Calu3 (cell line): Measurements from ENCODE around the gene HPSE2. TPM values are rescaled to one million over a fixed set of nuclear protein-coding genes. Genes with fewer than 3 reads are reported as not detected.

Source experiments
- BruUV-seq: library from RNA; stranded (reverse); fragments of 400-500 nt; replicated peaks from 2 replicates; lab custom pipeline; 2021; lab: Mats Ljungman, UMichigan
- CTCF ChIA-PET: fragments of 300-600 bp; sonication (Branson Sonifier 250); formaldehyde crosslinking; loops from one replicate; lab custom pipeline; 2022; ENCODE audit warnings: antibody characterized with exemption; lab: Charles Lee
- DNase-seq: peaks from one replicate; pipeline ENCODE4 v3.0.0; 2022
- H3K27ac Mint-ChIP-seq: one replicate; pipeline ENCODE4 v1.8.0; 2022; ENCODE audit warnings: mixed read lengths; ENCODE audit not compliant: unreplicated experiment
- H3K27me3 Mint-ChIP-seq: one replicate; pipeline ENCODE4 v1.8.0; 2022; ENCODE audit warnings: mixed read lengths; ENCODE audit not compliant: unreplicated experiment
- H3K36me3 Mint-ChIP-seq: one replicate; pipeline ENCODE4 v1.8.0; 2022; ENCODE audit warnings: mild to moderate bottlenecking, moderate library complexity, mixed read lengths; ENCODE audit not compliant: insufficient read depth, unreplicated experiment
- H3K4me1 Mint-ChIP-seq: one replicate; pipeline ENCODE4 v1.8.0; 2022; ENCODE audit warnings: mild to moderate bottlenecking, low read depth, mixed read lengths; ENCODE audit not compliant: unreplicated experiment
- H3K4me3 Mint-ChIP-seq: one replicate; pipeline ENCODE4 v1.8.0; 2022; ENCODE audit warnings: mild to moderate bottlenecking, low read depth, moderate library complexity, mixed read lengths; ENCODE audit not compliant: unreplicated experiment
- H3K9me3 Mint-ChIP-seq: one replicate; pipeline ENCODE4 v1.8.0; 2022; ENCODE audit warnings: low read depth, mixed read lengths; ENCODE audit not compliant: unreplicated experiment
- intact Hi-C: fragments of 100-400 bp; cut with micrococcal nuclease; formaldehyde crosslinking; loops from one replicate; pipeline ENCODE4 v1.10.0; 2022; ENCODE audit not compliant: unreplicated experiment
- total RNA-seq: library from RNA; stranded (reverse); gene quantifications from 2 replicates; pipeline ENCODE4 v1.2.3, GENCODE V29; 2022
- TF ChIP-seq, protein P1 (sequence below): fragments of 200-600 bp; IDR thresholded peaks from one replicate; pipeline ENCODE4 v1.8.0; 2022; ENCODE audit warnings: antibody characterized with exemption; ENCODE audit not compliant: unreplicated experiment

Gene HPSE2
- total RNA-seq, 1 experiment from 2014 or later: not detected

DNA sequence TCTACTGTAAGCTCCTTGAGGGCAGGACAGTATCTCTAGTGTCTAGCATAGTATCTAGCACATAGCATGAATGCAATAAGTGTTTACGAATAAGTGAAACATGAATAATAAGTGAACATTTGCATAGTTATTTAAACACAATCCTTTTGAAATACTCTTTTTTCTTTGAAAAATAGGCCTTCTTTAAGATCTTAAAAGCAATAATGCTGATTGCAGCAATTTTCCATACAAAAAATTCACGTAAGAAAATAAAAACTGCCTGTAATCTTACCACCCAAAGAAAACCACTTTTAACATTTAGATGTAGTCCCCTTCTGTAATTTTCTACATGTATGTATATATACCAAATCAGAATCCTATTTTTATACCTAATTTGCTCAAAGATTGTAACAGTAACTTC, 626.4 kb downstream of the HPSE2 start:
- H3K9me3 Mint-ChIP-seq: no peaks in the 10 kb centered on the region
- no peak for DNase-seq
- no peaks in the 10 kb centered on the region for H3K4me1 Mint-ChIP-seq
- intact Hi-C loops: no loop called here
- H3K4me3 Mint-ChIP-seq: no peak overlapping the region
- no peaks in the 10 kb centered on the region for H3K36me3 Mint-ChIP-seq
- H3K27me3 Mint-ChIP-seq: peaks cover 56% of the 10 kb centered on the region
- TF ChIP-seq, protein P1, sequence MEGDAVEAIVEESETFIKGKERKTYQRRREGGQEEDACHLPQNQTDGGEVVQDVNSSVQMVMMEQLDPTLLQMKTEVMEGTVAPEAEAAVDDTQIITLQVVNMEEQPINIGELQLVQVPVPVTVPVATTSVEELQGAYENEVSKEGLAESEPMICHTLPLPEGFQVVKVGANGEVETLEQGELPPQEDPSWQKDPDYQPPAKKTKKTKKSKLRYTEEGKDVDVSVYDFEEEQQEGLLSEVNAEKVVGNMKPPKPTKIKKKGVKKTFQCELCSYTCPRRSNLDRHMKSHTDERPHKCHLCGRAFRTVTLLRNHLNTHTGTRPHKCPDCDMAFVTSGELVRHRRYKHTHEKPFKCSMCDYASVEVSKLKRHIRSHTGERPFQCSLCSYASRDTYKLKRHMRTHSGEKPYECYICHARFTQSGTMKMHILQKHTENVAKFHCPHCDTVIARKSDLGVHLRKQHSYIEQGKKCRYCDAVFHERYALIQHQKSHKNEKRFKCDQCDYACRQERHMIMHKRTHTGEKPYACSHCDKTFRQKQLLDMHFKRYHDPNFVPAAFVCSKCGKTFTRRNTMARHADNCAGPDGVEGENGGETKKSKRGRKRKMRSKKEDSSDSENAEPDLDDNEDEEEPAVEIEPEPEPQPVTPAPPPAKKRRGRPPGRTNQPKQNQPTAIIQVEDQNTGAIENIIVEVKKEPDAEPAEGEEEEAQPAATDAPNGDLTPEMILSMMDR: no peak
- H3K27ac Mint-ChIP-seq: no peak overlapping the region
- CTCF ChIA-PET: no interaction called here
- no TSS peak for BruUV-seq

GRCh38 chr10:98608411-98608810, 627.2 kb downstream of the HPSE2 start:
- no TSS peak for BruUV-seq
- no peak for DNase-seq
- TF ChIP-seq, protein P1: no peak
- CTCF ChIA-PET: no interaction called here
- peaks cover 59% of the 10 kb centered on the region for H3K27me3 Mint-ChIP-seq
- intact Hi-C loops: no loop called here
- no peaks in the 10 kb centered on the region for H3K9me3 Mint-ChIP-seq
- no peak overlapping the region for H3K4me3 Mint-ChIP-seq
- H3K36me3 Mint-ChIP-seq: no peaks in the 10 kb centered on the region
- no peak overlapping the region for H3K27ac Mint-ChIP-seq
- H3K4me1 Mint-ChIP-seq: no peaks in the 10 kb centered on the region

DNA sequence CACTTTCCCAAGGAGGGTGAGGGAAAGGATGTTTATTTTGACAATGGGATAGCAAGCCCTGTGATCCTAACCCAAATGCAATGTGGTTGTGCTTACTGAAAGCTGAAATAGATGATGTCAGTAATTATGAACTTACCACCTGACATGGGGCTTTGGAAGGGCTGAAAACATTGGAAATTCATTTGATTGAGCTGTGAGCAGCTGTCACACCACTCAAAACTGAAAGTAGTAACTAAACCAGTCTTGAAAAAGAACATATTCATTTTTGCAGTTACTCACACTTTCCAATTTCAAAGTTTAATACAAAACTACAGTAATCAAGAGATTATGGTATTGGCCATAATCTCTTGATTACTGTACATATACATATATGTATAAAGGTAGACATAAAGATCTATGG, 633.4 kb downstream of the HPSE2 start:
- no peak for DNase-seq
- CTCF ChIA-PET: no interaction called here
- Mint-ChIP-seq H3K4me1 (no peaks in the 10 kb centered on the region), H3K9me3 (no peaks in the 10 kb centered on the region), H3K4me3 (no peak overlapping the region), H3K27ac (no peak overlapping the region), H3K27me3 (peaks cover 45% of the 10 kb centered on the region), H3K36me3 (no peaks in the 10 kb centered on the region)
- intact Hi-C loops: no loop called here
- BruUV-seq: no TSS peak
- TF ChIP-seq, protein P1: no peak

DNA sequence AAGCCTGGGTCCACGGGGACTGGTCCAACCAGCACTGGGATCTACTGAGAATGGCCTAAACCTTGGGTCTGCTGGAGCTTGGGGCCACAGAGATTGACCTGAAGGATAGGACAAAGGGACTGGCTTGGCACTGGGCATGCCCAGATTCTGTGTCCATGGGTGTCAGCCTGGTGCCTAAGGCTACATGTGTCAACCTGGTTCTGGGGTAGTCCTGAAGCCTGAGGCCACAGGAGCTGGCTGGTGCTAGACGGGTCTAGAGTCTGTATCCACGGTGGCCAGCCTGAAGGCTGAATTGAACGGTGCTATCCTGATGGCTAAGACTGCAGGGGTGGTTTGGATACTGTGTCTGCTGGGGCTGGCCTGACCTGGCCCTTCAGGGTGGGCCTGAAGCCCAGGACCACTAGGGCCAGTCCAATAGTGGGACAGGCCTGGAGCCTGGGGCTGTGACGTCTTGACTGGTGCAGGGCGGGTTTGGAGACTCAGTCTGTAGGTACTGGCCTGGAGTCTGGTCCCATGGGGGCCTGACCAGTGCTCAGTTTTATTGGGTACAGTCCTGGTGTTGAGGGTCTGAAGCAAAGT, 636.5 kb downstream of the HPSE2 start:
- no peaks in the 10 kb centered on the region for H3K9me3 Mint-ChIP-seq
- no peak for DNase-seq
- no peaks in the 10 kb centered on the region for H3K36me3 Mint-ChIP-seq
- CTCF ChIA-PET: no interaction called here
- H3K27me3 Mint-ChIP-seq: peaks cover 18% of the 10 kb centered on the region
- H3K4me1 Mint-ChIP-seq: no peaks in the 10 kb centered on the region
- no TSS peak for BruUV-seq
- H3K27ac Mint-ChIP-seq: no peak overlapping the region
- intact Hi-C loops: no loop called here
- H3K4me3 Mint-ChIP-seq: no peak overlapping the region
- TF ChIP-seq, protein P1: no peak
